K562 (cell line): ENCODE results near the gene USP28. TPM values are rescaled to one million over a fixed set of nuclear protein-coding genes. Genes with fewer than 3 reads are reported as not detected.

Experiments used
- ARID1B ChIP-seq: fragments of 450-650 bp; IDR thresholded peaks from 2 replicates; pipeline ENCODE4 v1.6.1; 2016; ENCODE audit warnings: antibody characterized with exemption, mild to moderate bottlenecking, inconsistent platforms
- BRCA1 ChIP-seq, 2 experiments: fragments of 450-650 bp in 1 of 2; sonication (generic) in 1 of 2; formaldehyde crosslinking in 1 of 2; IDR thresholded peaks; 2 replicates each; pipeline versions ENCODE4 v1.5.0 to v1.6.1; 2017 to 2020; ENCODE audit warnings: mild to moderate bottlenecking in 1 of 2, missing genetic modification reagents in 1 of 2
- BRD4 ChIP-seq: fragments of 200-600 bp; sonication (generic); IDR thresholded peaks from 2 replicates; pipeline ENCODE4 v1.6.1; 2017; ENCODE audit warnings: inconsistent platforms
- CUX1 ChIP-seq: fragments of 200-800 bp; sonication (Bioruptor generic); IDR thresholded peaks from 2 replicates; pipeline ENCODE4 v1.6.1; 2016; ENCODE audit warnings: missing genetic modification characterization, missing compliant biosample characterization
- E2F1 ChIP-seq: sonication (generic); formaldehyde crosslinking; IDR thresholded peaks from 2 replicates; pipeline ENCODE4 v1.8.1; 2023; ENCODE audit warnings: mild to moderate bottlenecking, missing genetic modification reagents, moderate library complexity
- ETS2 ChIP-seq: IDR thresholded peaks from 2 replicates; pipeline ENCODE4 v1.6.1; 2016; ENCODE audit warnings: borderline replicate concordance, missing genetic modification characterization, mild to moderate bottlenecking, moderate library complexity, missing compliant biosample characterization; ENCODE audit not compliant: poor library complexity, severe bottlenecking
- FOXO4 ChIP-seq: fragments of 450-650 bp; formaldehyde crosslinking; IDR thresholded peaks from 2 replicates; pipeline ENCODE4 v1.4.0; 2020; ENCODE audit warnings: mild to moderate bottlenecking, moderate library complexity
- ILF3 ChIP-seq: fragments of 450-650 bp; IDR thresholded peaks from 2 replicates; pipeline ENCODE4 v1.6.1; 2018; ENCODE audit warnings: antibody characterized with exemption, mild to moderate bottlenecking, moderate library complexity, borderline replicate concordance
- KAT2B ChIP-seq: IDR thresholded peaks from one replicate; pipeline ENCODE4 v1.6.1; 2012; ENCODE audit warnings: low read depth, mild to moderate bottlenecking, control low read depth, inconsistent platforms, low read length, moderate library complexity
- KLF16 ChIP-seq: IDR thresholded peaks from 2 replicates; pipeline ENCODE4 v1.6.1; 2016; ENCODE audit warnings: antibody characterized with exemption
- MECOM ChIP-seq: fragments of 250-450 bp; sonication (Bioruptor Pico); IDR thresholded peaks from 2 replicates; pipeline ENCODE4 v1.8.0; 2022; ENCODE audit warnings: inconsistent platforms
- NR1H2 ChIP-seq: sonication (generic); formaldehyde crosslinking; IDR thresholded peaks from 2 replicates; pipeline ENCODE4 v1.4.0; 2020; ENCODE audit warnings: mild to moderate bottlenecking, missing genetic modification reagents
- PREB ChIP-seq: sonication (generic); formaldehyde crosslinking; IDR thresholded peaks from 2 replicates; pipeline ENCODE4 v1.8.1; 2023; ENCODE audit warnings: mild to moderate bottlenecking, missing genetic modification reagents
- RBFOX2 ChIP-seq: fragments of 200-400 bp; formaldehyde crosslinking; IDR thresholded peaks from 2 replicates; pipeline ENCODE4 v1.6.1; 2017; ENCODE audit warnings: low read depth, mild to moderate bottlenecking, low read length, moderate library complexity
- RBM39 ChIP-seq: fragments of 200-400 bp; formaldehyde crosslinking; optimal IDR thresholded peaks from 2 replicates; pipeline ENCODE3; 2018; ENCODE audit warnings: low read depth, low read length
- RFX1 ChIP-seq: fragments of 450-650 bp; IDR thresholded peaks from 2 replicates; pipeline ENCODE4 v1.6.1; 2016; ENCODE audit warnings: mild to moderate bottlenecking, moderate library complexity
- ZBTB1 ChIP-seq: sonication (generic); formaldehyde crosslinking; IDR thresholded peaks from 2 replicates; pipeline ENCODE4 v1.8.1; 2023; ENCODE audit warnings: missing genetic modification reagents, low read depth, mild to moderate bottlenecking, borderline replicate concordance
- ZNF175 ChIP-seq: fragments of 200-800 bp; sonication (Bioruptor generic); IDR thresholded peaks from 2 replicates; pipeline ENCODE4 v1.6.1; 2016; ENCODE audit warnings: low read depth, mild to moderate bottlenecking, missing genetic modification characterization, missing compliant biosample characterization
- polyA plus RNA-seq, 8 experiments: library from polyadenylated mRNA; depleted of rRNA in 4 of 8; stranded (reverse) in 5 of 8; unstranded in 3 of 8; fragments of >200 nt; fragmentation: Nextera tagmentation in 2 of 8; fragmentation: Illumina TruSeq in 1 of 8; extraction: Ambion mirVana in 2 of 8; extraction: Trizol in 1 of 8; gene quantifications; 2 replicates each; pipeline versions ENCODE4 v1.2.1 to v1.2.3, GENCODE V29; 2011 to 2014; ENCODE audit warnings: inconsistent platforms in 1 of 8, missing spikeins in 1 of 8
- total RNA-seq, 7 experiments: library from RNA; depleted of rRNA in 6 of 7; stranded (reverse); fragments of >200 nt in 6 of 7; fragmentation: Illumina TruSeq in 2 of 7; extraction: Trizol in 2 of 7; gene quantifications; 2 replicates each; pipeline versions ENCODE4 v1.2.1 to v1.2.3, GENCODE V29; 2011 to 2021; ENCODE audit warnings: low replicate concordance in 1 of 7

USP28 gene
- total and polyA plus RNA-seq, 9 of the 15 experiments (the other 6 are each of a cell fraction or from before 2014, with no cell fraction given): 3.7 to 42.7 (median 20.3) TPM

GRCh38 chr11:113773416-113774173 is 101.8 kb downstream of the USP28 start, which contains the start of gene ZW10 (continued):
- no peak for TF ChIP-seq CUX1 (CRISPR knock-in tag)
- no peak for TF ChIP-seq ETS2
- TF ChIP-seq ZBTB1 (CRISPR knock-in tag): no peak
- TF ChIP-seq RBM39: no peak
- no peak for TF ChIP-seq FOXO4 (CRISPR knock-in tag)
- TF ChIP-seq ZNF175 (CRISPR knock-in tag): 0 out of 2 replicates have a peak, but pooled peaks have one; percentile 36
- no peak for TF ChIP-seq NR1H2 (CRISPR knock-in tag)
- no peak for TF ChIP-seq BRCA1 (IDR thresholded peaks at IDR 0.05)
- no peak for TF ChIP-seq BRCA1 (CRISPR knock-in tag; IDR thresholded peaks at IDR 0.05)
- peak; percentile 96 for TF ChIP-seq RBFOX2
- no peak for TF ChIP-seq KAT2B
- TF ChIP-seq PREB (CRISPR knock-in tag): no peak
- no peak for TF ChIP-seq RFX1
- TF ChIP-seq E2F1 (CRISPR knock-in tag): peak; percentile 70
- TF ChIP-seq BRD4: no peak
- no peak for TF ChIP-seq MECOM
- TF ChIP-seq ILF3: peak; percentile 79; the same call in 1 of the 2 replicates
- TF ChIP-seq ARID1B: no peak
- TF ChIP-seq KLF16: peak; percentile 56
